HepG2 (cell line): ENCODE results near the gene CNGA2. TPM values are rescaled to one million over a fixed set of nuclear protein-coding genes. Genes with fewer than 3 reads are reported as not detected.

ENCODE experiments used
- ATAC-seq: fragments of 200-7000 bp; cut with Tn5 transposase; 3 replicates; pipeline ENCODE4 v1.9.1; 2020; ENCODE audit warnings: mild to moderate bottlenecking, moderate library complexity
- BruUV-seq: library from RNA; stranded (reverse); fragments of 400-500 nt; replicated peaks from 2 replicates; lab custom pipeline; 2021; lab: Mats Ljungman, UMichigan
- CTCF ChIA-PET: fragments of 300-600 bp; formaldehyde crosslinking; extraction: SDS; loops from one replicate; lab custom pipeline; 2021; ENCODE audit warnings: low total read pairs, inconsistent platforms, low intra/inter-chr PET ratio; lab: Yijun Ruan, JAX
- POLR2A ChIA-PET: fragments of 350-600 bp; sonication (Branson Sonifier 250); formaldehyde crosslinking; loops from one replicate; lab custom pipeline; 2020; ENCODE audit warnings: antibody characterized with exemption, inconsistent platforms; lab: Yijun Ruan, JAX
- DNase-seq: peaks from one replicate; pipeline ENCODE4 v3.0.0-alpha.2; 2015; ENCODE audit warnings: low spot score
- FAIRE-seq: peaks from 3 replicates; lab custom pipeline; 2011; peaks lifted over from hg19 to GRCh38; lab: Jason Lieb, UNC
- H2AFZ ChIP-seq: one replicate; pipeline ENCODE4 v1.6.1; 2011; ENCODE audit warnings: low read length, inconsistent platforms
- H3K27ac ChIP-seq: fragments of 300-600 bp; 3 replicates; pipeline ENCODE4 v1.8.0; 2011; ENCODE audit warnings: mixed run types, mild to moderate bottlenecking, mixed read lengths, low read length, inconsistent platforms; ENCODE audit not compliant: insufficient read depth; ENCODE audit errors: extremely low read length
- H3K27me3 ChIP-seq, 2 experiments: fragments of 200-600 bp in 1 of 2; 2 replicates in 1 of 2; 3 replicates in 1 of 2; pipeline versions ENCODE4 v1.6.0 to v1.8.0; 2011; ENCODE audit warnings: low read length in 2 of 2, mild to moderate bottlenecking in 2 of 2, moderate library complexity in 2 of 2, inconsistent platforms in 1 of 2; ENCODE audit not compliant: insufficient read depth in 2 of 2, control insufficient read depth in 1 of 2
- H3K36me3 ChIP-seq, 2 experiments: fragments of 200-600 bp in 1 of 2; replicated peaks in 1 of 2; 2 replicates in 1 of 2; 3 replicates in 1 of 2; pipeline versions ENCODE4 v1.5.1 to v1.8.0; 2011; ENCODE audit warnings: low read length in 2 of 2, inconsistent platforms in 1 of 2; ENCODE audit not compliant: insufficient read depth in 2 of 2, control insufficient read depth in 1 of 2
- H3K4me1 ChIP-seq: 2 replicates; pipeline ENCODE4 v1.5.1; 2012; ENCODE audit warnings: low read length, inconsistent platforms; ENCODE audit not compliant: insufficient read depth
- H3K4me2 ChIP-seq: 2 replicates; pipeline ENCODE4 v1.6.0; 2011; ENCODE audit warnings: low read depth, low read length, inconsistent platforms
- H3K4me3 ChIP-seq, 3 experiments: fragments of 200-600 bp in 1 of 3; sonication (generic), shearing (Covaris generic) in 1 of 3; replicated peaks in 1 of 3; 2 replicates each; pipeline ENCODE4 v1.5.1; 2011 to 2016; ENCODE audit warnings: low read length in 3 of 3, inconsistent platforms in 2 of 3, low read depth in 2 of 3, mild to moderate bottlenecking in 2 of 3, control low read depth in 1 of 3, mixed read lengths in 1 of 3; ENCODE audit not compliant: insufficient read depth in 1 of 3
- H3K79me2 ChIP-seq: one replicate; pipeline ENCODE4 v1.6.1; 2011; ENCODE audit warnings: low read length, inconsistent platforms; ENCODE audit not compliant: insufficient read depth
- H3K9ac ChIP-seq: 2 replicates; pipeline ENCODE4 v1.6.0; 2011; ENCODE audit warnings: mild to moderate bottlenecking, low read depth, low read length, inconsistent platforms; ENCODE audit not compliant: insufficient read depth
- H3K9me3 ChIP-seq: 2 replicates; pipeline ENCODE4 v1.5.1; 2012; ENCODE audit warnings: mild to moderate bottlenecking, low read length
- H4K20me1 ChIP-seq: 2 replicates; pipeline ENCODE4 v1.6.0; 2011; ENCODE audit warnings: inconsistent platforms, mild to moderate bottlenecking, low read length, moderate library complexity; ENCODE audit not compliant: insufficient read depth
- BRF2 ChIP-seq: sonication (generic); formaldehyde crosslinking; IDR thresholded peaks from 2 replicates; pipeline ENCODE4 v1.8.1; 2022; ENCODE audit warnings: mild to moderate bottlenecking, missing genetic modification reagents
- HMGXB4 ChIP-seq, 2 experiments: sonication (generic) in 1 of 2; formaldehyde crosslinking in 1 of 2; IDR thresholded peaks; 2 replicates each; pipeline versions ENCODE4 v1.4.0 to v1.6.1; 2018 to 2020; ENCODE audit warnings: missing genetic modification reagents in 2 of 2, borderline replicate concordance in 1 of 2, low read depth in 1 of 2, mild to moderate bottlenecking in 1 of 2, missing biosample characterization in 1 of 2
- MBNL3 ChIP-seq: fragments of 250-450 bp; sonication (Bioruptor Pico); conservative IDR thresholded peaks from 2 replicates; pipeline ENCODE4 v1.8.0; 2022; ENCODE audit warnings: mild to moderate bottlenecking, inconsistent platforms
- NFE2L2 ChIP-seq: fragments of 150-350 bp; IDR thresholded peaks from 2 replicates; pipeline ENCODE4 v1.6.1; 2014; ENCODE audit warnings: low read length
- SP1 ChIP-seq, 2 experiments: fragments of 450-650 bp in 1 of 2; sonication (generic) in 1 of 2; formaldehyde crosslinking in 1 of 2; IDR thresholded peaks; 2 replicates each; pipeline versions ENCODE4 v1.4.0 to v1.6.1; 2016 to 2020; ENCODE audit warnings: missing genetic modification reagents in 1 of 2
- SYNCRIP ChIP-seq: fragments of 200-400 bp; formaldehyde crosslinking; IDR thresholded peaks from 2 replicates; pipeline ENCODE4 v1.6.1; 2018; ENCODE audit warnings: mild to moderate bottlenecking, low read depth, low read length; ENCODE audit not compliant: insufficient read depth
- TMF1 ChIP-seq: sonication (generic); formaldehyde crosslinking; IDR thresholded peaks from 2 replicates; pipeline ENCODE4 v1.8.1; 2022; ENCODE audit warnings: low read depth, missing genetic modification reagents
- ZNF121 ChIP-seq: sonication (generic); formaldehyde crosslinking; IDR thresholded peaks from 2 replicates; pipeline ENCODE4 v1.5.0; 2020; ENCODE audit warnings: mild to moderate bottlenecking, missing genetic modification reagents
- ZNF543 ChIP-seq: sonication (generic); formaldehyde crosslinking; IDR thresholded peaks from 2 replicates; pipeline ENCODE4 v1.4.0; 2020; ENCODE audit warnings: mild to moderate bottlenecking, missing genetic modification reagents
- WGBS: methylation state at CpG from one replicate; pipeline ENCODE4 v1.1.6; 2017; ENCODE audit warnings: low lambda C conversion rate; 5-methylcytosine and 5-hydroxymethylcytosine counted together
- in situ Hi-C: cut with HindIII; loops from 2 replicates; pipeline ENCODE4 v1.10.0; 2017; ENCODE audit warnings: low pct_unique_long_range_greater_than_20kb; ENCODE audit not compliant: extremely low pct_ligation_motif_present
- intact Hi-C: fragments of 100-400 bp; cut with micrococcal nuclease; formaldehyde crosslinking; loops from one replicate; pipeline ENCODE4 v1.10.0; 2022; ENCODE audit not compliant: unreplicated experiment
- polyA plus RNA-seq, 8 experiments: library from polyadenylated mRNA; depleted of rRNA in 3 of 8; stranded (reverse) in 7 of 8; unstranded in 1 of 8; fragments of >200 nt; fragmentation: Illumina TruSeq in 4 of 8; extraction: Trizol in 4 of 8; gene quantifications; 2 replicates each; pipeline versions ENCODE4 v1.2.1 to v1.2.3, GENCODE V29; 2011 to 2016; ENCODE audit warnings: low read depth in 4 of 8, missing spikeins in 1 of 8, mixed read lengths in 1 of 8; ENCODE audit not compliant: insufficient read depth in 1 of 8
- total RNA-seq, 5 experiments: library from RNA; depleted of rRNA; stranded (reverse); fragments of >200 nt; fragmentation: Illumina TruSeq; extraction: Trizol; gene quantifications; 2 replicates each; pipeline ENCODE4 v1.2.3, GENCODE V29; 2016; ENCODE audit warnings: low read depth in 1 of 5

The CNGA2 gene
- total and polyA plus RNA-seq, 2 of the 13 experiments (the other 11 are each of a cell fraction or from before 2014, with no cell fraction given) = not detected

GRCh38 chrX:151771726-151772125 lies 37.2 kb downstream of the CNGA2 start:
- FAIRE-seq (no peak), ATAC-seq (no peak), DNase-seq (no peak)
- Histone ChIP-seq H3K9ac (no peak overlapping the region), H3K36me3 (no peaks in the 10 kb centered on the region), H3K27ac (no peak overlapping the region), H3K4me1 (no peaks in the 10 kb centered on the region), H2AFZ (no peak overlapping the region), H3K27me3 (no peaks in the 10 kb centered on the region), H3K79me2 (no peaks in the 10 kb centered on the region), H4K20me1 (no peaks in the 10 kb centered on the region), H3K4me2 (no peak overlapping the region), H3K4me3 (no peak overlapping the region), H3K9me3 (no peaks in the 10 kb centered on the region)
- ChIA-PET CTCF (no interaction called here), POLR2A (no interaction called here)
- intact Hi-C loops = no loop called here
- no TSS peak for BruUV-seq
- no peak for TF ChIP-seq TMF1 (CRISPR knock-in tag)
- no peak for TF ChIP-seq NFE2L2
- no peak for TF ChIP-seq ZNF543 (CRISPR knock-in tag)
- no peak for TF ChIP-seq SP1 (IDR thresholded peaks at IDR 0.05)
- TF ChIP-seq SP1 (CRISPR knock-in tag; IDR thresholded peaks at IDR 0.05) = no peak
- TF ChIP-seq SYNCRIP = no peak
- TF ChIP-seq MBNL3 (CRISPR knock-in tag) = no peak
- no peak for TF ChIP-seq HMGXB4 (CRISPR knock-in tag; IDR thresholded peaks at IDR 0.05; ENCODE audit: borderline replicate concordance in 1 of 2, low read depth in 1 of 2)
- TF ChIP-seq BRF2 (CRISPR knock-in tag) = no peak
- TF ChIP-seq ZNF121 (CRISPR knock-in tag) = no peak
- 0% methylated on average over 2 of the region's 3 CpGs for WGBS
- in situ Hi-C loops = no loop called here
